WTC11 (cell line): ENCODE data around the gene ZDHHC14. TPM values are rescaled to one million over a fixed set of nuclear protein-coding genes. Genes with fewer than 3 reads are reported as not detected.

Experiments
- ATAC-seq: fragments of 200-7000 bp; cut with Tn5 transposase; 2 replicates; pipeline ENCODE4 v1.10.0; 2021; ENCODE audit warnings: mild to moderate bottlenecking, moderate library complexity
- CTCF ChIA-PET: fragments of 300-600 bp; sonication (Branson Sonifier 250); formaldehyde crosslinking; loops from one replicate; lab custom pipeline; 2021; ENCODE audit warnings: antibody characterized with exemption; lab: Charles Lee
- POLR2A ChIA-PET: fragments of 350-600 bp; sonication (Branson Sonifier 250); formaldehyde crosslinking; loops from one replicate; lab custom pipeline; 2021; ENCODE audit warnings: antibody characterized with exemption; lab: Charles Lee
- DNase-seq: peaks from one replicate; pipeline ENCODE4 v3.0.0; 2021; ENCODE audit warnings: low spot score
- H3K27ac Mint-ChIP-seq: 2 replicates; pipeline ENCODE4 v1.8.0; 2021; ENCODE audit warnings: mixed read lengths
- H3K27me3 Mint-ChIP-seq: 2 replicates; pipeline ENCODE4 v1.8.0; 2021; ENCODE audit warnings: low read depth, mild to moderate bottlenecking, moderate library complexity, mixed read lengths
- H3K36me3 Mint-ChIP-seq: 2 replicates; pipeline ENCODE4 v1.8.0; 2021; ENCODE audit warnings: mixed read lengths
- H3K4me1 Mint-ChIP-seq: 2 replicates; pipeline ENCODE4 v1.8.0; 2022; ENCODE audit warnings: mixed read lengths
- H3K4me3 Mint-ChIP-seq: 2 replicates; pipeline ENCODE4 v1.8.0; 2021; ENCODE audit warnings: mild to moderate bottlenecking, moderate library complexity, mixed read lengths
- H3K9me3 Mint-ChIP-seq: 2 replicates; pipeline ENCODE4 v1.8.0; 2021; ENCODE audit warnings: mixed read lengths
- AFF4 ChIP-seq: sonication (generic); formaldehyde crosslinking; IDR thresholded peaks from 2 replicates; pipeline ENCODE4 v1.8.1; 2023; ENCODE audit warnings: mild to moderate bottlenecking, missing genetic modification reagents, borderline replicate concordance
- ARID4B ChIP-seq: sonication (generic); formaldehyde crosslinking; IDR thresholded peaks from 2 replicates; pipeline ENCODE4 v1.8.0; 2023; ENCODE audit warnings: missing genetic modification reagents, mild to moderate bottlenecking, borderline replicate concordance
- ATF1 ChIP-seq: sonication (generic); formaldehyde crosslinking; IDR thresholded peaks from 2 replicates; pipeline ENCODE4 v1.8.1; 2023; ENCODE audit warnings: mild to moderate bottlenecking, moderate library complexity, missing genetic modification reagents
- CREM ChIP-seq: sonication (generic); formaldehyde crosslinking; IDR thresholded peaks from 2 replicates; pipeline ENCODE4 v1.8.1; 2022; ENCODE audit warnings: mild to moderate bottlenecking, missing genetic modification reagents, moderate library complexity
- E2F4 ChIP-seq: sonication (generic); formaldehyde crosslinking; IDR thresholded peaks from 2 replicates; pipeline ENCODE4 v1.8.1; 2022; ENCODE audit warnings: low read depth, mild to moderate bottlenecking, moderate library complexity, missing genetic modification reagents, borderline replicate concordance
- ELF4 ChIP-seq: sonication (generic); formaldehyde crosslinking; IDR thresholded peaks from 2 replicates; pipeline ENCODE4 v1.8.1; 2022; ENCODE audit warnings: low read depth, mild to moderate bottlenecking, moderate library complexity, missing genetic modification reagents
- HMGA2 ChIP-seq: fragments of 250-450 bp; sonication (Bioruptor Pico); IDR thresholded peaks from 2 replicates; pipeline ENCODE4 v1.4.0; 2021; ENCODE audit warnings: mild to moderate bottlenecking, moderate library complexity
- NFATC4 ChIP-seq: fragments of 250-450 bp; sonication (Bioruptor Pico); IDR thresholded peaks from 2 replicates; pipeline ENCODE4 v1.9.0; 2021; ENCODE audit warnings: mild to moderate bottlenecking
- NR2C2 ChIP-seq: sonication (generic); formaldehyde crosslinking; IDR thresholded peaks from 2 replicates; pipeline ENCODE4 v1.8.0; 2022; ENCODE audit warnings: mild to moderate bottlenecking, missing genetic modification reagents
- PRDM15 ChIP-seq: sonication (generic); formaldehyde crosslinking; IDR thresholded peaks from 2 replicates; pipeline ENCODE4 v1.8.0; 2022; ENCODE audit warnings: missing genetic modification reagents
- SMAD3 ChIP-seq: sonication (generic); formaldehyde crosslinking; IDR thresholded peaks from 2 replicates; pipeline ENCODE4 v1.8.0; 2022; ENCODE audit warnings: missing genetic modification reagents, mild to moderate bottlenecking, borderline replicate concordance
- ZNF423 ChIP-seq: fragments of 250-450 bp; sonication (Bioruptor Pico); IDR thresholded peaks from 2 replicates; pipeline ENCODE4 v2.1.2; 2022; ENCODE audit warnings: mild to moderate bottlenecking, moderate library complexity
- ZNF532 ChIP-seq: fragments of 250-450 bp; sonication (Bioruptor Pico); IDR thresholded peaks from 2 replicates; pipeline ENCODE4 v1.9.0; 2021; ENCODE audit warnings: mild to moderate bottlenecking, borderline replicate concordance
- ZNF671 ChIP-seq: fragments of 250-450 bp; sonication (Bioruptor Pico); IDR thresholded peaks from 2 replicates; pipeline ENCODE4 v1.8.0; 2021; ENCODE audit warnings: mild to moderate bottlenecking
- total RNA-seq: library from RNA; stranded (reverse); gene quantifications from 3 replicates; pipeline ENCODE4 v1.2.3, GENCODE V29; 2021
- TF ChIP-seq, protein P1 (sequence below): sonication (generic); formaldehyde crosslinking; IDR thresholded peaks from 2 replicates; pipeline ENCODE4 v1.8.1; 2022; ENCODE audit warnings: mild to moderate bottlenecking, moderate library complexity, missing genetic modification reagents

ZDHHC14 gene
- total RNA-seq, 1 experiment from 2014 or later, result 6.6 TPM

DNA sequence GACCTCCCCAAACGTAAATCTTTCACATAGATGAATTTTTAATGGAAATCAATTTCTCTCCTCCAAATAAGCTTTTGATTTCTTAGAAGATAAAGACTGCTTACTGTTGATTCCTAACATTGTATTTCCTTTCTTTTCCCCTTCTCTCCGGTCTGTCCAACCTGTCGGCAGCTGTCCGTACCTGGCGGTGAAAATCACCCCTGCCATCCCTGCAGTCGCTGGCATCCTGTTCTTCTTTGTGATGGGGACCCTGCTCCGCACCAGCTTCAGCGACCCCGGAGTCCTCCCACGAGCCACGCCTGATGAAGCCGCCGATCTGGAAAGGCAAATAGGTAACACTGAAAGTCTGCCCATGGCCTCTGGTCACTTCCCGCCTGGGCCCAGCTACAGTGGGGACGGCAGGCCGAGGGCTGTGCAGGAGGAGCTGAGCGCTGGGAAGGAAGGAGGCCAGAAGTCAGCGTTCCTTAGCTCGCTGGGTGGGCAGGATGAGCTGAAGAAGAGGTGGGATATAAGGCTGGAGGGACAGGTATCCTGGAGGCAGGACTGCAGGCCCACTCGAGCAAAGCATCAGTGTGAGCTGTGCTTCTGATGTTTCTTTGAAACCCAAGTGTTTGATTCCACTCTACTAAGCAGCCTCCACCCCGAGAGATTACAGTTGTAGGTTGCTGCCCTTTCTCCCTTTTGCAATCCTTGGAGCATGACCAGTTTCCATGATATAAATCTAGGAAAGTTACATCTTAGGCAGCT, 161.6 kb downstream of the ZDHHC14 start:
- CTCF ChIA-PET, result interaction anchor here (1.7 kb wide), 1 partner anchor 9 kb away, joined by 5 read pairs; no protein-coding TSS in a partner anchor
- DNase-seq (no peak), ATAC-seq (no peak)
- Mint-ChIP-seq H3K27ac (no peak overlapping the region), H3K27me3 (no peaks in the 10 kb centered on the region), H3K4me3 (no peak overlapping the region), H3K4me1 (peaks cover 30% of the 10 kb centered on the region), H3K9me3 (peaks cover 8% of the 10 kb centered on the region), H3K36me3 (peaks cover 23% of the 10 kb centered on the region)
- POLR2A ChIA-PET, result no interaction called here
- TF ChIP-seq ZNF423 (CRISPR knock-in tag) (no peak), ZNF671 (CRISPR knock-in tag) (no peak)

- Mint-ChIP-seq H3K9me3 (peaks cover 12% of the 10 kb centered on the region), H3K27me3 (no peaks in the 10 kb centered on the region; the same call in none of the 2 replicates), H3K4me1 (peaks cover 37% of the 10 kb centered on the region), H3K36me3 (peaks cover 32% of the 10 kb centered on the region), H3K4me3 (no peak overlapping the region), H3K27ac (no peak overlapping the region)
- CTCF ChIA-PET, result interaction anchor here (1.0 kb wide), 1 partner anchor 11 kb away, joined by 4 read pairs; no protein-coding TSS in a partner anchor
- POLR2A ChIA-PET, result no interaction called here
- ATAC-seq (0 out of 2 replicates have a peak, but pooled peaks have one; percentile 16), DNase-seq (no peak)
- no peak for TF ChIP-seq ELF4
- no peak for TF ChIP-seq ARID4B (CRISPR knock-in tag)
- no peak for TF ChIP-seq ATF1 (CRISPR knock-in tag)
- TF ChIP-seq, protein P1, sequence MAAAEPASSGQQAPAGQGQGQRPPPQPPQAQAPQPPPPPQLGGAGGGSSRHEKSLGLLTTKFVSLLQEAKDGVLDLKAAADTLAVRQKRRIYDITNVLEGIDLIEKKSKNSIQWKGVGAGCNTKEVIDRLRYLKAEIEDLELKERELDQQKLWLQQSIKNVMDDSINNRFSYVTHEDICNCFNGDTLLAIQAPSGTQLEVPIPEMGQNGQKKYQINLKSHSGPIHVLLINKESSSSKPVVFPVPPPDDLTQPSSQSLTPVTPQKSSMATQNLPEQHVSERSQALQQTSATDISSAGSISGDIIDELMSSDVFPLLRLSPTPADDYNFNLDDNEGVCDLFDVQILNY (CRISPR knock-in tag), result no peak
- TF ChIP-seq CREM, result no peak
- no peak for TF ChIP-seq ZNF532 (CRISPR knock-in tag)
- no peak for TF ChIP-seq SMAD3
- TF ChIP-seq E2F4 (CRISPR knock-in tag), result no peak
- TF ChIP-seq PRDM15 (CRISPR knock-in tag), result no peak
- no peak for TF ChIP-seq HMGA2 (CRISPR knock-in tag)
- no peak for TF ChIP-seq NFATC4
- TF ChIP-seq NR2C2 (CRISPR knock-in tag), result no peak
- TF ChIP-seq AFF4 (CRISPR knock-in tag), result no peak
Observed at GRCh38 chr6:157546321-157546720, 165.3 kb downstream of the ZDHHC14 start.
